Stomach (tissue), 9 donors: ENCODE data around the gene CEACAM16. TPM values are rescaled to one million over a fixed set of nuclear protein-coding genes. Genes with fewer than 3 reads are reported as not detected.

Source experiments
- DNase-seq, 2 donors: peaks; one replicate each; pipeline versions ENCODE4 v3.0.0 to v3.0.0-alpha.2; 2013 to 2019
- H3K27ac ChIP-seq, 5 donors: fragments of 200-600 bp in 4 of 5; sonication (generic) in 4 of 5; one replicate each; pipeline ENCODE4 v1.5.1; 2013 to 2019; ENCODE audit warnings: mild to moderate bottlenecking in 1 of 5, moderate library complexity in 1 of 5
- H3K27me3 ChIP-seq, 3 donors: fragments of 200-600 bp; sonication (generic); one replicate each; pipeline ENCODE4 v1.5.1; 2017 to 2019; ENCODE audit warnings: mixed run types in 1 of 3
- H3K36me3 ChIP-seq, 4 donors: fragments of 200-600 bp; sonication (generic); 1 replicate in 3 of 4; 2 replicates in 1 of 4; pipeline ENCODE4 v1.5.1; 2016 to 2019
- H3K4me1 ChIP-seq, 4 donors: fragments of 200-600 bp; sonication (generic); one replicate each; pipeline ENCODE4 v1.5.1; 2016 to 2019
- H3K4me3 ChIP-seq, 4 donors: fragments of 200-600 bp; sonication (generic) in 3 of 4; one replicate each; pipeline ENCODE4 v1.5.1; 2016 to 2019; ENCODE audit warnings: mild to moderate bottlenecking in 1 of 4
- H3K9me3 ChIP-seq, 4 donors: fragments of 200-600 bp; sonication (generic); one replicate each; pipeline ENCODE4 v1.5.1; 2016 to 2019
- CTCF ChIP-seq, 7 experiments: fragments of 450-650 bp in 4 of 7; fragments of 200-600 bp in 3 of 7; sonication (generic) in 3 of 7; IDR thresholded peaks; one replicate each; pipeline ENCODE4 v1.5.1; 2016 to 2019; ENCODE audit warnings: antibody characterized with exemption in 7 of 7, control low read depth in 2 of 7, mild to moderate bottlenecking in 1 of 7
- EP300 ChIP-seq: sonication (generic); formaldehyde crosslinking; IDR thresholded peaks from one replicate; pipeline ENCODE4 v1.6.1; 2017; ENCODE audit warnings: antibody characterized with exemption
- POLR2A ChIP-seq, 4 donors: fragments of 450-650 bp; IDR thresholded peaks; one replicate each; pipeline ENCODE4 v1.6.1; 2016; ENCODE audit warnings: antibody characterized with exemption in 4 of 4, control low read depth in 2 of 4, mild to moderate bottlenecking in 1 of 4, moderate library complexity in 1 of 4
- POLR2AphosphoS5 ChIP-seq, 3 donors: sonication (generic); formaldehyde crosslinking; IDR thresholded peaks; one replicate each; pipeline ENCODE4 v1.6.1; 2016; ENCODE audit warnings: antibody characterized with exemption in 3 of 3
- WGBS, 5 donors: extraction: QIAGEN DNeasy Blood & Tissue Kit in 3 of 5; methylation state at CpG; one replicate each; pipeline versions ENCODE4 v1.1.5 to v1.1.7; 2013 to 2018; 5-methylcytosine and 5-hydroxymethylcytosine counted together
- intact Hi-C: fragments of 100-400 bp; cut with DNase I; formaldehyde crosslinking; loops from one replicate; pipeline ENCODE4 v1.15.1; 2023; ENCODE audit warnings: low total_unique reads
- polyA plus RNA-seq, 3 donors: library from polyadenylated mRNA; stranded (reverse); fragments of 200-250 nt; gene quantifications; one replicate each; pipeline ENCODE4 v1.2.3, GENCODE V29; 2013
- total RNA-seq, 5 donors: library from RNA; depleted of rRNA; stranded (reverse); fragments of >200 nt; gene quantifications; one replicate each; pipeline versions ENCODE4 v1.1.0 to v1.2.3, GENCODE V29; 2014 to 2016
- donor health status: healthy with polysubstance abuse.
- donor health status: Bipolar disorder and iron deficiency.
- donor health status: healthy.

The CEACAM16 gene
- total and polyA plus RNA-seq, 8 donors = not detected

- H3K4me1 ChIP-seq = peaks cover 0 to 19% (median 5%) of the 10 kb centered on the region in 4 donors
- intact Hi-C loops = loop anchor here (5.0 kb wide), 1 partner anchor 85 kb away; no protein-coding TSS in a partner anchor
- DNase-seq = peak; percentile 71 to 85
- no peaks in the 10 kb centered on the region for H3K27me3 ChIP-seq
- H3K36me3 ChIP-seq = peaks cover 48 to 97% (median 92%) of the 10 kb centered on the region in 4 donors
- H3K9me3 ChIP-seq = no peaks in the 10 kb centered on the region
- WGBS, 5 donors = 35 to 43% (median 37%) methylated on average over 25 of the region's 25 CpGs
- TF ChIP-seq POLR2A (IDR thresholded peaks at IDR 0.05) = no peak
- no peak for TF ChIP-seq EP300
- TF ChIP-seq POLR2AphosphoS5 (IDR thresholded peaks at IDR 0.05) = no peak
- peak in 6 of 7 experiments; percentile 41 to 92 (median 91) for TF ChIP-seq CTCF (IDR thresholded peaks at IDR 0.05)
- no peak overlapping the region for H3K4me3 ChIP-seq
- no peak overlapping the region for H3K27ac ChIP-seq
Observed at GRCh38 chr19:44657211-44657921, 41.6 kb upstream of the CEACAM16 start.

- no peaks in the 10 kb centered on the region for H3K9me3 ChIP-seq
- H3K36me3 ChIP-seq = peaks cover 46 to 97% (median 92%) of the 10 kb centered on the region in 4 donors
- intact Hi-C loops = loop anchor here (5.0 kb wide), 1 partner anchor 86 kb away; no protein-coding TSS in a partner anchor
- H3K27ac ChIP-seq = no peak overlapping the region
- DNase-seq = no peak
- peaks cover 0 to 25% (median 5%) of the 10 kb centered on the region in 4 donors for H3K4me1 ChIP-seq
- WGBS, 5 donors = 89 to 97% (median 95%) methylated on average over 3 of the region's 3 CpGs
- no peak overlapping the region for H3K4me3 ChIP-seq
- TF ChIP-seq CTCF (IDR thresholded peaks at IDR 0.05) = no peak
- TF ChIP-seq POLR2A (IDR thresholded peaks at IDR 0.05) = no peak
- TF ChIP-seq POLR2AphosphoS5 (IDR thresholded peaks at IDR 0.05) = no peak
- TF ChIP-seq EP300 = no peak
- H3K27me3 ChIP-seq = no peaks in the 10 kb centered on the region
Observed at GRCh38 chr19:44658069-44658733, 40.8 kb upstream of the CEACAM16 start.

GRCh38 chr19:44660081-44660480, 38.9 kb upstream of the CEACAM16 start:
- TF ChIP-seq CTCF (IDR thresholded peaks at IDR 0.05) (no peak), EP300 (no peak), POLR2AphosphoS5 (IDR thresholded peaks at IDR 0.05) (no peak), POLR2A (IDR thresholded peaks at IDR 0.05) (no peak)
- H3K4me3 ChIP-seq = no peak overlapping the region
- peaks cover 0 to 17% (median 0%) of the 10 kb centered on the region in 4 donors for H3K4me1 ChIP-seq
- H3K36me3 ChIP-seq = peaks cover 41 to 86% (median 81%) of the 10 kb centered on the region in 4 donors
- H3K27me3 ChIP-seq = no peaks in the 10 kb centered on the region
- DNase-seq = no peak
- H3K9me3 ChIP-seq = no peaks in the 10 kb centered on the region
- no peak overlapping the region for H3K27ac ChIP-seq
- intact Hi-C loops = no loop called here
- WGBS, 5 donors = 73 to 87% (median 81%) methylated on average over 4 of the region's 4 CpGs

- peaks cover 32 to 75% (median 72%) of the 10 kb centered on the region in 4 donors for H3K36me3 ChIP-seq
Observed at GRCh38 chr19:44661205-44661604, 37.7 kb upstream of the CEACAM16 start.

More at GRCh38 chr19:44661205-44661604, 37.7 kb upstream of the CEACAM16 start:
- Histone ChIP-seq H3K9me3 (no peaks in the 10 kb centered on the region), H3K27ac (no peak overlapping the region), H3K27me3 (no peaks in the 10 kb centered on the region), H3K4me3 (no peak overlapping the region), H3K4me1 (peaks cover 0 to 17% (median 0%) of the 10 kb centered on the region in 4 donors)
- WGBS, 5 donors = 89 to 96% (median 92%) methylated on average over 11 of the region's 11 CpGs
- intact Hi-C loops = no loop called here
- no peak for TF ChIP-seq POLR2AphosphoS5 (IDR thresholded peaks at IDR 0.05)
- no peak for TF ChIP-seq EP300
- no peak for TF ChIP-seq CTCF (IDR thresholded peaks at IDR 0.05)
- no peak for TF ChIP-seq POLR2A (IDR thresholded peaks at IDR 0.05)
- no peak for DNase-seq
